GM12891 (cell line): Measurements from ENCODE around the gene EFEMP1.

ENCODE experiments used
- DNase-seq: peaks from one replicate; pipeline ENCODE4 v3.0.0; 2011; ENCODE audit warnings: low spot score; ENCODE audit not compliant: insufficient read length
- FAIRE-seq: peaks from 2 replicates; lab custom pipeline; 2011; peaks lifted over from hg19 to GRCh38; lab: Jason Lieb, UNC
- PAX5 ChIP-seq: IDR thresholded peaks from 2 replicates; pipeline ENCODE4 v1.6.1; 2011; ENCODE audit warnings: low read length, moderate library complexity, mild to moderate bottlenecking; ENCODE audit not compliant: insufficient read depth, severe bottlenecking
- POLR2A ChIP-seq: IDR thresholded peaks from 2 replicates; pipeline ENCODE4 v1.6.1; 2011; ENCODE audit warnings: low read depth, low read length, control low read depth
- POLR2AphosphoS5 ChIP-seq: IDR thresholded peaks from 2 replicates; pipeline ENCODE4 v1.6.1; 2011; ENCODE audit warnings: low read depth, low read length, control low read depth
- POU2F2 ChIP-seq: IDR thresholded peaks from 2 replicates; pipeline ENCODE4 v1.6.1; 2011; ENCODE audit warnings: low read depth, mild to moderate bottlenecking, control low read depth, low read length, moderate library complexity
- SPI1 ChIP-seq: IDR thresholded peaks from 2 replicates; pipeline ENCODE4 v1.6.1; 2011; ENCODE audit warnings: low read depth, low read length, control low read depth
- TAF1 ChIP-seq: IDR thresholded peaks from 2 replicates; pipeline ENCODE4 v1.6.1; 2011; ENCODE audit warnings: low read depth, low read length, control low read depth

EFEMP1 gene

GRCh38 chr2:55824551-55825096 lies 99.0 kb downstream of the EFEMP1 start:
- DNase-seq (no peak), FAIRE-seq (no peak)
- no peak for TF ChIP-seq TAF1
- TF ChIP-seq SPI1 = no peak
- TF ChIP-seq POLR2AphosphoS5 = no peak
- no peak for TF ChIP-seq POLR2A
- no peak for TF ChIP-seq POU2F2
- no peak for TF ChIP-seq PAX5
